ENCODE data around the gene TJP1. TPM values are rescaled to one million over a fixed set of nuclear protein-coding genes. Genes with fewer than 3 reads are reported as not detected.

The TJP1 gene
- total RNA-seq, 4 donors from 2014 or later: 69.6 to 142 (median 119) TPM

DNA sequence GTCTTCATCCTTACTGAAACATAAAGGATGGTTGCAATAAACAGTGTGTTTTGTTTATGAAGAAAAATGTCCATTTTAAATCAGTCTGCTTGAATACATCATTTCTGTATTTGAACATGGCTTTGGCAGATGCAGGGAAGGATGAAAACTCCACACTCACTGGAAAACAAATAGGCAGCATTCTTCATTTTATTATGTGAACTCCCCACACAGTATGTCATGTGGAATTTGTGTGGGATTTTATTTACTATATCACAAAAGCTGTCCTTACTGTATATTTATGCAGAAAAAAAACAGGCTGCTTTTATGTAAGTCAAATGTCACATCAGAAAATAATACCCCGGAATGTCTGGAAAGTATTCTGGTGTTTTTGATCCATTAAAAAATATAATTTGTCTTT is 44.1 kb upstream of the TJP1 start:
- H3K27me3 ChIP-seq: no peaks in the 10 kb centered on the region
- no peaks in the 10 kb centered on the region for H3K36me3 ChIP-seq
- no peak overlapping the region for H3K27ac ChIP-seq
- H3K4me1 ChIP-seq: peaks cover 0 to 13% (median 0%) of the 10 kb centered on the region in 3 donors
- TF ChIP-seq, protein P1, sequence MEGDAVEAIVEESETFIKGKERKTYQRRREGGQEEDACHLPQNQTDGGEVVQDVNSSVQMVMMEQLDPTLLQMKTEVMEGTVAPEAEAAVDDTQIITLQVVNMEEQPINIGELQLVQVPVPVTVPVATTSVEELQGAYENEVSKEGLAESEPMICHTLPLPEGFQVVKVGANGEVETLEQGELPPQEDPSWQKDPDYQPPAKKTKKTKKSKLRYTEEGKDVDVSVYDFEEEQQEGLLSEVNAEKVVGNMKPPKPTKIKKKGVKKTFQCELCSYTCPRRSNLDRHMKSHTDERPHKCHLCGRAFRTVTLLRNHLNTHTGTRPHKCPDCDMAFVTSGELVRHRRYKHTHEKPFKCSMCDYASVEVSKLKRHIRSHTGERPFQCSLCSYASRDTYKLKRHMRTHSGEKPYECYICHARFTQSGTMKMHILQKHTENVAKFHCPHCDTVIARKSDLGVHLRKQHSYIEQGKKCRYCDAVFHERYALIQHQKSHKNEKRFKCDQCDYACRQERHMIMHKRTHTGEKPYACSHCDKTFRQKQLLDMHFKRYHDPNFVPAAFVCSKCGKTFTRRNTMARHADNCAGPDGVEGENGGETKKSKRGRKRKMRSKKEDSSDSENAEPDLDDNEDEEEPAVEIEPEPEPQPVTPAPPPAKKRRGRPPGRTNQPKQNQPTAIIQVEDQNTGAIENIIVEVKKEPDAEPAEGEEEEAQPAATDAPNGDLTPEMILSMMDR (IDR thresholded peaks at IDR 0.05): no peak
- no peak for TF ChIP-seq POLR2A (IDR thresholded peaks at IDR 0.05)
- no peak overlapping the region for H3K4me3 ChIP-seq
- no peaks in the 10 kb centered on the region for H3K9me3 ChIP-seq
- DNase-seq: no peak
- intact Hi-C loops (cut with DNase I): no loop called here
- WGBS, 2 donors: 85 to 97% methylated on average over 1 of the region's 1 CpG

DNA sequence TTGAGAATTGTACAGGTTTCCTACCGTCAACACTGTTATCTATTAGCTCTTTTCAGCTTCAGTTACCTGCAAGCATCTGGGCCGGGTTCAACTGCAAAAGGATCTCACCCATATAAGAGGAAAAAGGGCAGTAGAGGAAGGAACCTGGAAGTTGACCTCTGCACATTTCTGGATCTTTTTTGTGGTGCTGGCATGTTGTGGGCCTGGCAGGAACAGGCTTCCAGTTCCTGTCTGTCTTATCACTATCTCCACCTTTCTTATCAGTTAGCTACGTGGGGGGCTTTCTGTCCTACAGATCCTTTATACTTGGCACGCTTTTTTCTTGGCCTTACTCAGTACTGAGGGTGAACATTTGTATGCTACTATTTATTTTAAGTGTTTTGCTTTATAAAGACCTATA is 42.2 kb upstream of the TJP1 start:
- WGBS, 2 donors: 61 to 72% methylated on average over 4 of the region's 4 CpGs
- Histone ChIP-seq H3K4me3 (no peak overlapping the region), H3K36me3 (no peaks in the 10 kb centered on the region), H3K27me3 (no peaks in the 10 kb centered on the region), H3K27ac (no peak overlapping the region), H3K9me3 (no peaks in the 10 kb centered on the region), H3K4me1 (peaks cover 0 to 3% (median 0%) of the 10 kb centered on the region in 3 donors)
- TF ChIP-seq, protein P1 (IDR thresholded peaks at IDR 0.05): no peak
- no peak for TF ChIP-seq POLR2A (IDR thresholded peaks at IDR 0.05)
- intact Hi-C loops (cut with DNase I): no loop called here
- no peak for DNase-seq

DNA sequence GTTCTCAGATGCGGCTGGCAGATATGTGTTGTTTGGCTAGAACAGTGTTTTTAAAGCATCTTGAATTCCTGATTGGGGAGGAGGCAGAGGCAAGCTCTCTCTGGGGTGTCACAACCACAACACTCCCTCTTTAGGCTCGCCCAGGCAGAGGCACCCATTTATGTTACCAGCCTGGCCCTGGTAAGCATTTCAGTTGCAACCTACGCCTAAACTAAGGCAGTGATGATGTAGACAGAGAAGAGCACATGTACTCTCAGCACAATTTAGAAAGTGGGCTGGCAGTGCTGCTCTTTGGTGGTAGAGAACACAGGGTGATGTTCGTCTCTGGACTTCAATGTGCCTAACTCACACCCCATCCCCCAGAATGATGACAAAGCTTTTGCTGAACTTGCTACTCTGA is 41.2 kb upstream of the TJP1 start:
- no peaks in the 10 kb centered on the region for H3K4me1 ChIP-seq

DNA sequence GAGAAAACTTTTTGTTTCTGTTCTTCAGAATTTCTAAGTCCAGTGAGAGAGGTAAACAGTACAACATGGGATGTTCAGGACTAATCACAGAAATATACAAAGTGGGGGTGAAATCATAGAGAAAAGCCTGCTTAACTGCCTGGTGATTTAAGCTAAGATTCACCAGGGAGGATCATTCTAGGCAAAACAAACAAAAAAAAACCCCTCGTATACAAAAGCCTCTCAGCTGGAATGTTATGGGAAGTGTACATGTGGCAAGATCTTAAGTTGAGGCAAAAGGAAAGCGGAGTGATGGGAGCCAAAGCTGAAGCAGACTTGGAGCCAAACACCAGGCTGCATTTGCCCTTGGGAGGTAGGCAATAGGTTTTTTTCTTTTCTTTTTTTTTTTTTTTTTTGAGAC is 40.0 kb upstream of the TJP1 start:
- intact Hi-C loops (cut with DNase I): no loop called here
- no peaks in the 10 kb centered on the region for H3K9me3 ChIP-seq
- H3K4me3 ChIP-seq: no peak overlapping the region
- WGBS, 2 donors: 52 to 54% methylated on average over 2 of the region's 2 CpGs
- no peaks in the 10 kb centered on the region for H3K27me3 ChIP-seq
- H3K4me1 ChIP-seq: no peaks in the 10 kb centered on the region
- no peak overlapping the region for H3K27ac ChIP-seq
- no peaks in the 10 kb centered on the region for H3K36me3 ChIP-seq
- DNase-seq: no peak
- TF ChIP-seq POLR2A (IDR thresholded peaks at IDR 0.05): no peak
- TF ChIP-seq, protein P1 (IDR thresholded peaks at IDR 0.05): no peak

More for the DNA sequence above, 41.2 kb upstream of the TJP1 start:
- intact Hi-C loops (cut with DNase I): no loop called here
- H3K27me3 ChIP-seq: no peaks in the 10 kb centered on the region
- no peak for DNase-seq
- no peak for TF ChIP-seq POLR2A (IDR thresholded peaks at IDR 0.05)
- TF ChIP-seq, protein P1 (IDR thresholded peaks at IDR 0.05): no peak
- WGBS, 2 donors: 79 to 81% methylated on average over 4 of the region's 4 CpGs
- H3K36me3 ChIP-seq: no peaks in the 10 kb centered on the region
- no peaks in the 10 kb centered on the region for H3K9me3 ChIP-seq
- no peak overlapping the region for H3K27ac ChIP-seq
- H3K4me3 ChIP-seq: no peak overlapping the region

DNA sequence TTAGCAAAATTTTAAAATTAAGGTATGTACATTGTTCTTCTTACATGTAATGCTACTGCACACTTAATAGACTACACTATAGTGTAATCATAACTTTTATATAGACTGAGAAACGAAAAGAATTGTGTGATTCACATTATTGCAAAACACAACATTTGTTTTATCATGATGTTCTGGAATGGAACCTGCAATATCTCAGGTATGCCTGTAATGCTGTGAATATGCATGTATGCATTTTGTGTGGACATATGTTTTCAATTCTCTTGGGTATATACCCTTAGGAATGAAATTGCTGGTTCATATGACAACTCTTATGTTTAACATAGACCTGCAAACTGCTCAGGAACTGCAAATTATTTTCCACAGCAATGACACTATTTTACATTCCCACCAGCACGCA is 38.6 kb upstream of the TJP1 start:
- no peaks in the 10 kb centered on the region for H3K9me3 ChIP-seq
- H3K27me3 ChIP-seq: no peaks in the 10 kb centered on the region
- no peak for TF ChIP-seq POLR2A (IDR thresholded peaks at IDR 0.05)
- TF ChIP-seq, protein P1 (IDR thresholded peaks at IDR 0.05): no peak

More for the DNA sequence above, 38.6 kb upstream of the TJP1 start:
- no peak for DNase-seq
- H3K27ac ChIP-seq: no peak overlapping the region
- no peak overlapping the region for H3K4me3 ChIP-seq
- intact Hi-C loops (cut with DNase I): no loop called here
- H3K4me1 ChIP-seq: no peaks in the 10 kb centered on the region
- 63 to 85% methylated on average over 2 of the region's 2 CpGs for WGBS, 2 donors
- H3K36me3 ChIP-seq: no peaks in the 10 kb centered on the region
